ENCODE measurements around the gene KRTAP2-2. TPM values are rescaled to one million over a fixed set of nuclear protein-coding genes. Genes with fewer than 3 reads are reported as not detected.
"Not testable (repeated sequence)": the region's sequence is repeated elsewhere in the genome, so short reads cannot be mapped to it uniquely, and the experiment has no call there.

The KRTAP2-2 gene
- polyA plus RNA-seq, 1 of the 3 experiments (the other 2 are of a cell fraction), result not detected

- H3K9ac ChIP-seq, result no peak within 1 kb of the TSS
These were observed 11.0 kb upstream of the KRTAP2-2 start, which contains the start of gene KRTAP2-4 for GRCh38 chr17:41065829-41066624. Gene KRTAP2-4, minus strand, starts transcription at chr17:41065879. Its CDS starts 34 bp downstream, at chr17:41065845.

DNA sequence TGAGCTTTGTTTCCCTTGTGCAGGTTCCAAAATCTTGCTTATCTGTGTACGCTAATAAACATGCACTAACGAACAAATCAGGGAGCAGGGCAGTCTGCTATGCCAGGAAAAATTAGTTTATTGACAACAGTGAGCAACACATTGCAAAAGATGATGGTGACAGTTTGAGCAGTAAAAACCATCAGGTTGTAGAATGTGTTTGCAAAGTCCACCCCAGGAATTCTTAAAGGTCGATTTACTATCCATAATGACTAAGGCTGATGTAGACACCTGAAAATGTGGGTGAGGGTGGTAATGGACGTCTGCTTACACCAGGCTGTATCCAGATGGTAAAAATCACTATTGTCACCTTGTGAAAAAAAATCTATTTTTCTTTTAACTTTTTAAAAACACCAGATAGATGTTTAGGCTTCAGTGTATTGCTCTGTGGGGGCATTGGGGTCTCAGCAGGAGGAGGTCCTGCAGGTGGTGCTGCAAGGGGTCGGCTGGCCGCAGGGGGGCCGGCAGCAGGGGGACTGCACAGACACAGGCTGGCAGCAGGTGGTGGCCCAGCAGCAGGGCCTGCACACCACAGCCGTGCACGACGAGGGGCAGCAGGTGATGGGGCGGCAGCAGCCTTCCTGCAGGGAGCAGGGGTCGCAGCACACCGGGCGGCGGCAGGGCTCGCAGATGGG lies 10.1 kb upstream of the KRTAP2-2 start:
- H3K27ac ChIP-seq (ENCODE audit: low read depth in 2 of 2, low read length in 1 of 2); H3K4me3 ChIP-seq (ENCODE audit: low read depth in 2 of 2, low read length in 1 of 2); H3K4me2 ChIP-seq; POLR2A ChIA-PET; H2AFZ ChIP-seq (ENCODE audit: low read depth); H3K27me3 ChIP-seq (ENCODE audit: insufficient read depth); H3K79me2 ChIP-seq (ENCODE audit: insufficient read depth); H3K9me3 ChIP-seq; H4K20me1 ChIP-seq (ENCODE audit: insufficient read depth); H3K9me2 ChIP-seq; H3K9ac ChIP-seq; H3K36me3 ChIP-seq (replicated peaks in 1 of 2; ENCODE audit: control insufficient read depth in 1 of 2, insufficient read depth in 2 of 2, low read length in 1 of 2); DNase-seq: not testable (repeated sequence)
- peaks cover 14% of the 10 kb centered on the region for H3F3A ChIP-seq (replicated peaks; ENCODE audit: insufficient read depth)
- 42% methylated on average over 4 of the region's 16 CpGs for WGBS (ENCODE audit: low lambda C conversion rate)
- CTCF ChIA-PET, result interaction anchor here (1.5 kb wide), 1 partner anchor 390 kb away, joined by 3 read pairs; no protein-coding TSS in a partner anchor
- H3K4me1 ChIP-seq (ENCODE audit: control insufficient read depth in 1 of 2, insufficient read depth in 2 of 2, low read depth in 1 of 2, low read length in 1 of 2), result peaks cover 0 to 16% of the 10 kb centered on the region in 2 experiments; a peak in 2 of 4 replicates

More at GRCh38 chr17:41065829-41066624, 11.0 kb upstream of the KRTAP2-2 start, which contains the start of gene KRTAP2-4:
- H3K4me3 ChIP-seq (ENCODE audit: low read depth in 2 of 2, low read length in 1 of 2), result no peak within 1 kb of the TSS
- no peaks in the 10 kb centered on the region for H3K36me3 ChIP-seq (replicated peaks in 1 of 2; ENCODE audit: control insufficient read depth in 1 of 2, insufficient read depth in 2 of 2, low read length in 1 of 2)
- DNase-seq, result no peak
- 43% methylated on average over 5 of the region's 6 CpGs for WGBS (ENCODE audit: low lambda C conversion rate)
- POLR2A ChIA-PET, result no interaction called here
- H3K27me3 ChIP-seq (ENCODE audit: insufficient read depth), result no peaks in the 10 kb centered on the region
- H4K20me1 ChIP-seq (ENCODE audit: insufficient read depth), result no peaks in the 10 kb centered on the region
- CTCF ChIA-PET, result no interaction called here
- no peaks in the 10 kb centered on the region for H3K79me2 ChIP-seq (ENCODE audit: insufficient read depth)
- no peak within 1 kb of the TSS for H3K4me2 ChIP-seq
- H2AFZ ChIP-seq (ENCODE audit: low read depth), result no peak within 1 kb of the TSS
- no peak within 1 kb of the TSS; a peak in 1 of 4 replicates for H3K27ac ChIP-seq (ENCODE audit: low read depth in 2 of 2, low read length in 1 of 2)
- peak; percentile 77 for TF ChIP-seq TCF12 (IDR thresholded peaks at IDR 0.05)
- TF ChIP-seq EZH2phosphoT487 (IDR thresholded peaks at IDR 0.05; ENCODE audit: borderline replicate concordance, low read depth), result no peak
- TF ChIP-seq, protein P1, sequence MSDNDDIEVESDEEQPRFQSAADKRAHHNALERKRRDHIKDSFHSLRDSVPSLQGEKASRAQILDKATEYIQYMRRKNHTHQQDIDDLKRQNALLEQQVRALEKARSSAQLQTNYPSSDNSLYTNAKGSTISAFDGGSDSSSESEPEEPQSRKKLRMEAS (IDR thresholded peaks at IDR 0.05; ENCODE audit: low read depth), result peak; percentile 91
- TF ChIP-seq, protein P2, sequence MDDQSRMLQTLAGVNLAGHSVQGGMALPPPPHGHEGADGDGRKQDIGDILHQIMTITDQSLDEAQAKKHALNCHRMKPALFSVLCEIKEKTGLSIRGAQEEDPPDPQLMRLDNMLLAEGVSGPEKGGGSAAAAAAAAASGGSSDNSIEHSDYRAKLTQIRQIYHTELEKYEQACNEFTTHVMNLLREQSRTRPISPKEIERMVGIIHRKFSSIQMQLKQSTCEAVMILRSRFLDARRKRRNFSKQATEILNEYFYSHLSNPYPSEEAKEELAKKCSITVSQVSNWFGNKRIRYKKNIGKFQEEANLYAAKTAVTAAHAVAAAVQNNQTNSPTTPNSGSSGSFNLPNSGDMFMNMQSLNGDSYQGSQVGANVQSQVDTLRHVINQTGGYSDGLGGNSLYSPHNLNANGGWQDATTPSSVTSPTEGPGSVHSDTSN (IDR thresholded peaks at IDR 0.05), result 0 out of 2 replicates have a peak, but pooled peaks have one; percentile 24
- peak; percentile 43; the same call in 1 of the 2 replicates for TF ChIP-seq JUND (IDR thresholded peaks at IDR 0.05)
- no peak for TF ChIP-seq RAD21 (IDR thresholded peaks at IDR 0.05; ENCODE audit: low read length)
- TF ChIP-seq EP300 (IDR thresholded peaks at IDR 0.05; ENCODE audit: borderline replicate concordance in 1 of 2, low read depth in 1 of 2, low read length in 1 of 2), result 0 out of 4 replicates have a peak, but pooled peaks of 1 of the 2 experiments have one; percentile 16
- TF ChIP-seq NRF1 (IDR thresholded peaks at IDR 0.05; ENCODE audit: low read depth, low read length), result no peak
- TF ChIP-seq FOSL2 (IDR thresholded peaks at IDR 0.05; ENCODE audit: borderline replicate concordance, low read depth), result peak; percentile 65; the same call in 1 of the 2 replicates
- TF ChIP-seq, protein P3, sequence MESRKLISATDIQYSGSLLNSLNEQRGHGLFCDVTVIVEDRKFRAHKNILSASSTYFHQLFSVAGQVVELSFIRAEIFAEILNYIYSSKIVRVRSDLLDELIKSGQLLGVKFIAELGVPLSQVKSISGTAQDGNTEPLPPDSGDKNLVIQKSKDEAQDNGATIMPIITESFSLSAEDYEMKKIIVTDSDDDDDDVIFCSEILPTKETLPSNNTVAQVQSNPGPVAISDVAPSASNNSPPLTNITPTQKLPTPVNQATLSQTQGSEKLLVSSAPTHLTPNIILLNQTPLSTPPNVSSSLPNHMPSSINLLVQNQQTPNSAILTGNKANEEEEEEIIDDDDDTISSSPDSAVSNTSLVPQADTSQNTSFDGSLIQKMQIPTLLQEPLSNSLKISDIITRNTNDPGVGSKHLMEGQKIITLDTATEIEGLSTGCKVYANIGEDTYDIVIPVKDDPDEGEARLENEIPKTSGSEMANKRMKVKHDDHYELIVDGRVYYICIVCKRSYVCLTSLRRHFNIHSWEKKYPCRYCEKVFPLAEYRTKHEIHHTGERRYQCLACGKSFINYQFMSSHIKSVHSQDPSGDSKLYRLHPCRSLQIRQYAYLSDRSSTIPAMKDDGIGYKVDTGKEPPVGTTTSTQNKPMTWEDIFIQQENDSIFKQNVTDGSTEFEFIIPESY (IDR thresholded peaks at IDR 0.05; ENCODE audit: borderline replicate concordance, low read depth), result 0 out of 2 replicates have a peak, but pooled peaks have one; percentile 27
- H3K9me2 ChIP-seq, result no peaks in the 10 kb centered on the region
- H3K4me1 ChIP-seq (ENCODE audit: control insufficient read depth in 1 of 2, insufficient read depth in 2 of 2, low read depth in 1 of 2, low read length in 1 of 2), result peaks cover 0 to 16% of the 10 kb centered on the region in 2 experiments; a peak in 2 of 4 replicates
- H3F3A ChIP-seq (replicated peaks; ENCODE audit: insufficient read depth), result peaks cover 6% of the 10 kb centered on the region
- H3K9me3 ChIP-seq, result no peaks in the 10 kb centered on the region
